ENCODE measurements around the gene SLC34A1.

SLC34A1 gene

DNA sequence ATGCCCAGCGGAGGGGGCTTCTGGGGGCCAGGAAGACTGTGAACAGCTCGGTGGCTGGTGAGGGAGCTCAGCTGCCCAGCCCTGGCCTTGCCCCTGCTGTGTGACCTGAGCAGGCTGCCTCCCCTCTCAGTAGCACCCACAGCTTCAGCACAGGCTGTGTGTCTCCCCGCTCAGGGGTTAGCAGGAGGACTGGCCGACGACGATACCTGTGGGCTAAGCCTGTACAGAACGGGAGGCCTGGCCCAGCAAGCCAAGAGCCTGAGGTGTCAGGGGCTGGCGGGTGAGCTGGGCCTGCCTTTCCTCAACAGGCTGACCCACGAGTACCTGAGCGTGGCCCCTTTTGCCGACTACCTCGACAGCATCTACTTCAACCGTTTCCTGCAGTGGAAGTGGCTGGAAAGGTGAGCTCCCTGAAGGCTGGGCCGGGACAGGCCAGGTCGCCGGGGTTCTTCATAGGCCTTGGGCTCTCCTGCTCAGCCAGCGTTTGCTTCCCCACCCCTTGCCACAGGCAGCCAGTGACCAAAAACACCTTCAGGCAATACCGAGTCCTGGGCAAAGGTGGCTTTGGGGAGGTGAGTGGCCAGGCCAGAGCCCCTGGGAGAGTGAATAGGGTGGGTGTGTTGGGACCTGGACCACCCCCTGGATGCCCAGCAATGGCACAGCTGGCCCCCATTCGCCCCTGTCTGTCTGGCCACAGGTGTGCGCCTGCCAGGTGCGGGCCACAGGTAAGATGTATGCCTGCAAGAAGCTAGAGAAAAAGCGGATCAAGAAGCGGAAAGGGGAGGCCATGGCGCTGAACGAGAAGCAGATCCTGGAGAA, 48.8 kb downstream of the SLC34A1 start:
- DNase-seq = no peak

DNA sequence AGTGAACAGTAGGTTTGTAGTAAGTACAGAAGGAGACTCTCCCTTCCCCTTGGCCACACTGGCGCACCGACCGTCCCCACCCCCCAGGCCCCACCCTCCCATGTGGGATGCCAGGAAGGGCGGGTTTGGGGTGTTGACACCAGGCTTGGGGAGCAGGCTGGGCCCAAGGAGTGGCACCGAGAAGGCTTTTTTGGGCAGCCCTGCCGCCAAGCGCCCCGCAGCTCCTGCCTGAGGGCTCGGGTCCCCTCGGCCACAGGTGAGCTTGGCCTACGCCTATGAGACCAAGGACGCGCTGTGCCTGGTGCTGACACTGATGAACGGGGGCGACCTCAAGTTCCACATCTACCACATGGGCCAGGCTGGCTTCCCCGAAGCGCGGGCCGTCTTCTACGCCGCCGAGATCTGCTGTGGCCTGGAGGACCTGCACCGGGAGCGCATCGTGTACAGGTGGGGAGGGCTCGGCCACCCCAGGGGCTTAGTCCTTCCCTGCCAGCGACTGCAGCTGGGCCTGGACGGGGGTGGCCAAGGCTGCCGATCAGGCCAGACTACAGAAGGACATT, 49.5 kb downstream of the SLC34A1 start:
- no peak for DNase-seq

DNA sequence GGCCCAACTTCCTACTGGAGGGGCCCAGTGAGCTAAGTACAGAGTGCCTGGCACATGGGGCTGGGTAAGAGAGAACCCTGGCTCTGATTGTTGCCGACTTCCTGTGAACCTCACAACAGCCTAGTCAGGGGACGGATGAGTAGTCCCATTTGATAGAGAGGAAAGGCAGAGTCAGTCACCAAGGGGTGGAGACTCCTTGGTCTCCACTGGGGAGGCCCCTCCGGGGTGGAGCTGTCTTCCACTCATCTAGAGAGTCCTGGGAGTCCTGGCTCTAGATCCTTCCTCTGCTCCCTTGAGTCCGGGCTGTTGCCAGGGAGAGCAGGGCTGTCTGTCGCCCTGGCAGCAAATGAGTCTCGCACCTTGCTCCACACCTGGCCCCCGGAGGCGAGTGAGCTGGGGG, 50.2 kb downstream of the SLC34A1 start:
- DNase-seq = no peak

DNA sequence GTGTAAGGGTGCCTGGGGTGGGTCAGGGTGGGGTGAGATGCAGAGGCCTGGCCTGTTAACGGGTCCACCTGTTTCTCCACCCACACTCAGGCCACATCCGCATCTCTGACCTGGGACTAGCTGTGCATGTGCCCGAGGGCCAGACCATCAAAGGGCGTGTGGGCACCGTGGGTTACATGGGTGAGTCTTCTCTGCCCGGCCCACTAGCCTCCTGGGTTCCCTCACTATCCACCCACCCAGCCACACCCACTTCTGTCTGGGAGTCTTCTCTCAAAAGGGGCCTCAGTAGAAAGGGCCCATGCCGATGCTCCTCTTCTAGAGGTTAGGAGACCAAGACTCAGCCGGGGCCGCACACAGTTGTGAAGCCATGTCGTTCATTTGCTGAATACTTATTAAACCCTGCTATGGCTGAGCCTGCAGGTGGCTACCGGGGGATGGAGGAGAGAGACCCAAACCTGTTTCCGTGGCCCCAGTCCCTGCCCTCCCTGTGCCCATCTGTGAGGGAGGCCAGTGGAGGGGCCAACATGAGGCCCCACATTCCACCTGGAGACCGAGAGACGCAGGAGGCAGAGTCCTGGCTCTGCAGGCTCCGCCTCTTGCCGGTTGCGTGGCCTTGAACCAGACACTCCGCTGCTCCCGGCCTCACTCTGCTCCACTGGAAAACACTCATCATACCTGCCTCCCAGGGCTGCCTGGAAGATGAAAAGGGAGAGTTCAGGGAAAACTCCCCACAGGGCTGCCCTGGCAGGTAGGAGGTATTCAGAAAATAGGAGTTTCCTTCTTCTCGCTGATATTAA, 50.9 kb downstream of the SLC34A1 start:
- no peak for DNase-seq

DNA sequence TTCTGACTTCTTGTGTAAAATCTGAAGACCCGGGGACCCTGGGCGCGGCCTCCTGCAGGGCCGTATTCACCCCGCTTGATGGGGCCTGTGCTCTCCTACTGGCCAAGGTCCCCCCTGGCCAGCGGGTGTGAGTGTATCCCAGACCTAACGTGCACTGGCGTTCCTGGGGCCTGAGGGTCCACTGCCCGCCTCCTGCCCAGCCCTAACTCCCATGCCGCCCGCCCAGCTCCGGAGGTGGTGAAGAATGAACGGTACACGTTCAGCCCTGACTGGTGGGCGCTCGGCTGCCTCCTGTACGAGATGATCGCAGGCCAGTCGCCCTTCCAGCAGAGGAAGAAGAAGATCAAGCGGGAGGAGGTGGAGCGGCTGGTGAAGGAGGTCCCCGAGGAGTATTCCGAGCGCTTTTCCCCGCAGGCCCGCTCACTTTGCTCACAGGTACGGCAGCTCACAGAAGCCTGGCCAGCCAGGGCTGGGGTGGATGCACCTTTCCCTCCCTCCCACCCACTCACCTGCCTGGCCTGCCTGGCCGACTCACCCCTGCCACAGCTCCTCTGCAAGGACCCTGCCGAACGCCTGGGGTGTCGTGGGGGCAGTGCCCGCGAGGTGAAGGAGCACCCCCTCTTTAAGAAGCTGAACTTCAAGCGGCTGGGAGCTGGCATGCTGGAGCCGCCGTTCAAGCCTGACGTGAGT, 51.8 kb downstream of the SLC34A1 start:
- DNase-seq = no peak

DNA sequence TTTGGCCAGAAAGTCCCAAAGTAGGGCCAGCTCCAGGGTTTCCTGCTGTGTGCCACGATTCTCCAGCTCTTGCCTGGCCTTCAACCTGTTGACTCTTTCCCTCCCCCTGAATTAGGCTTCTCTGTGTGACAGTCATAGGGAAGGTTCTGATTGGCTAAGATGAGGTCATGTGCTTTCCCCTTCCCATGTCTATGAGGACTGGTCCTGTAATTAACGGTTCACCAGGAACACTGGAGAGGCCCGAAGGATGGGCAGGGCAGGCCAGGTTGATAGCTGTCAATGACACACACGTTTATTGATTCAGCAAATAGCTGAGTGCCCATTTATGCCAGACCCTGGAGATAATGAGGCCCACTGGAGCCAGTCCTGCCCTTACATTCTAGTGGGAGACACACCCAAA, 53.4 kb downstream of the SLC34A1 start:
- DNase-seq = no peak

DNA sequence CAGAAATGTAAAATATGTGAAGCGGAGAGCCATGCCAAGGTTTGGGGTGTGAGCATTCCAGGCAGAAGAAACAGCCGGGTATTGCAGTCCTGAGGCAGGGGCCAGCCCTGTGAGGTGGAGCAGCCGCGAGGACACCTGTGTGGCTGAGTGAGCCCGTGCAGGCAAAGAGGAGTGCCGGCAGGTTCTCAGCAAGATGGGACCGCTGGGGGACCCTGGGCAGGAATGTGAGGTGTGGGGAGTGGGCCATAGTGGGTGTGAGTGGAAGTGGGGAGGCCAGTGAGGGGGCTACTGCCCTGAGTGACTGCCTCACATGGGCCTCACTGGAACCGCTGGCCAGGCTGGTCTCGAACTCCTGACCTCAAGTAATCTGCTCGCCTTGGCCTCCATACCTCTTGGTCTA, 54.2 kb downstream of the SLC34A1 start:
- no peak for DNase-seq

DNA sequence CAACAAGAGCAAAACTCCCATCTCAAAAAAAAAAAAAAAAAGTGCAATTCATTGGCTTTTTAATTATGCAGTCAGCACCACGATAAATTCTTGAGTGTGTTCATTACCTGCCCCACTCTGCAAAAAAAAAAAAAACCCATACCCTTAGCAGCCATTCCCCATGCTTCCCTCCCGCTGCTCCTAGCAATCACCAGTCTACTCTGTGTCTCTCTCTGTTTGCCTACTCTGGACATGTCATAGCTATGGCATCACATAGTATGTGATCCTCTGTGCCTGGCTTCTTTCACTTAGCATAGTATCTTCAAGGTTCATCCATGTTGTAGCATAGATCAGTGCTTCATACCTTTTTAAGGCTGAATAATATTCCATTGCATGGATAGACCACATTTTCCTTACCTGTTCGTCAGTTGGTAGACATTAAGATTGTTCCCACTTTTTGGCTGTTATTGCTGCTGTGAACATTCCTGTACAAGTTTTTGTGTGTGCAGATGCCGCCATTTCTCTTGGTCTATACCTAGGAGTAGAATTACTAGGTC, 55.4 kb downstream of the SLC34A1 start:
- no peak for DNase-seq

DNA sequence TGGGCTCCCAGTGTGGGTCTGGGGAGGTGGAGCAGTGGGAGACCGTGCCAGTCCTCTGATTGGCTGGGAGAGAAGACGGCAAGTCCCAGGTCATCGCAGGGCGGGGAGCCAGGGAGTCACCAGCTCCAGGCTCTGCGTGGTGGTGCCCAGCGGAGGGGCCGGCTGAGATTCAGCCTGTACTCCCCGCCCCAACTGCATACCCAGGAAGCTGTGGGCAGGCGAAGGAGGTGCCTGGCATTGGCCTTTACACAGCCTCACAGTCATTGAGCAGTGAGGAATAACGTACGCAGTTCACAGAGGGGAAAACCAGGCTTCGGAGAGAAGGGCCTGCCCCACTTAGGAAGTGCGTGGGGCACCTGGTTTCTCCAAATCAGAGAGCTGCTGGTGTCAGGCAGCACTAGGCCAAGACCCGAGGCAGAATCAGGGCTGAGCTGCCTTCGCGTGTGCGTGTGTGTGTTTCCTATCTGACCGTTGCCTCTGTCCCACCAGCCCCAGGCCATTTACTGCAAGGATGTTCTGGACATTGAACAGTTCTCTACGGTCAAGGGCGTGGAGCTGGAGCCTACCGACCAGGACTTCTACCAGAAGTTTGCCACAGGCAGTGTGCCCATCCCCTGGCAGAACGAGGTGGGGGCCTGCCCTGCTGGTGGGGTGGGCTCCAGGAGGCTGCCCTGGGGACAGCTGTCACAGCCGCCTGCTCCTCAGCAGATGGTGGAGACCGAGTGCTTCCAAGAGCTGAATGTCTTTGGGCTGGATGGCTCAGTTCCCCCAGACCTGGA, 56.2 kb downstream of the SLC34A1 start:
- no peak for DNase-seq

DNA sequence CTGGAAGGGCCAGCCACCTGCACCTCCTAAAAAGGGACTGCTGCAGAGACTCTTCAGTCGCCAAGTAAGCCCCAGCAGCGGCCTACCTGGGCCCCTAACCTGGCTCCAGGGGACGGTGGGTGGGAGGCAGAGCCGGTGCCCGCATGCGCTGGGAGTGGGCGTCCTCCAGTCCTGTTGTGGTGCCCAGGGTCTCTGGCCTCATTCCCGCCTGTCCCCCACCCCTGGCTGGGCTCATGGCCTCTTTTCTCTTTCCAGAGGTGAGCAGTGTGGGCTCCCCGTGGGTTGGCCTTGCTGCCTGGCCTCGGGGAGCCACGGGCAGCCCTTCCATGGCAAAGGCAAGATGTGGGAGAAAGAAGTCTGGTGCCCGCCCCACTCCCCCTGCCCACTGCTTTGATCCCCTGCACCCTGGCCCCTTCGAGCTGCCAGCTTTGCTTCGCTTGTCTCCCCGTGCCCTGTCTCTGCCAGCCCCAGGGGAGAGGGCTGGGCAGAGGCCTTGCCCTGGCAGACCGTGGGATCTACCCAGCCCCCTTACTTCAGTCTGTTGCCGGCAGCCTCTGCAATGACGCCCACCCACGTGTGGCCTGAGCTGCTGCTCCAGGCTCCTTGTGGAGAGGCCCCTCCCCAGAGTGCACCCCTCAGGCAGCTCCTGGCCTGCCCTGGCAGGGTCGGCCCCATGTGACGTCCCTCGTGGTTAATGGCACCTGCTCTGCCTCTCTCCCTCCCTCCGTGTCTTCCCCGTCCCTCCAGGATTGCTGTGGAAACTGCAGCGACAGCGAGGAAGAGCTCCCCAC, 57.0 kb downstream of the SLC34A1 start:
- no peak for DNase-seq

DNA sequence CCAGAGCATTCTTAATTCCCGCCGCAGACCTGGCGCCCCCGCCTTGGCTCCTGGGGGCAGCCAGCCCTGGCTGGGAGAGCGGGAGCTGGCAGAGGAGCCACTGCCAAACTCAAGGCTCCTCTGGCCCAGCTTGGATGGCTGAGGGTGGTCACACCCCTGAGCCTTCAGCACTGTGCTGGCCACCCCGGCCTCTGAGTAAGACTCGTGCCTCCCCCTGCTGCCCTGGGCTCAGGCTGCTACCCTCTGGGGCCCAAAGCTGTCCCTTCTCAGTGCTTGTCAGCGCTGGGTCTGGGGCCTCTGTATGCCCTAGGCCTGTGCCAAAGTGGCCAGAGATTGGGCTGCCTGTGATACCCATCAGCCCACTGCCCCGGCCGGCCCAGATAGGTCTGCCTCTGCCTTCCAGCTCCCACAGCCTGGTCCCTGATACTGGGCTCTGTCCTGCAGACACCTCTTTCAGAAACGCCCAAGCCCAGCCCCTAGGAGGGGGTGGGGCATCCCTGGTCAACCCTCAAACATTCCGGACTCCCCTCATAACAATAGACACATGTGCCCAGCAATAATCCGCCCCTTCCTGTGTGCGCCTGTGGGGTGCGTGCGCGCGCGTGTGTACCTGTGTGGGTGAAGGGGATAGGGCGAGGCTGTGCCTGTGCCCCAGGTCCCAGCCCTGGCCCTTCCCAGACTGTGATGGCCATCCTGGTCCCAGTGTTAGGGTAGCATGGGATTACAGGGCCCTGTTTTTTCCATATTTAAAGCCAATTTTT, 58.0 kb downstream of the SLC34A1 start:
- no peak for DNase-seq

DNA sequence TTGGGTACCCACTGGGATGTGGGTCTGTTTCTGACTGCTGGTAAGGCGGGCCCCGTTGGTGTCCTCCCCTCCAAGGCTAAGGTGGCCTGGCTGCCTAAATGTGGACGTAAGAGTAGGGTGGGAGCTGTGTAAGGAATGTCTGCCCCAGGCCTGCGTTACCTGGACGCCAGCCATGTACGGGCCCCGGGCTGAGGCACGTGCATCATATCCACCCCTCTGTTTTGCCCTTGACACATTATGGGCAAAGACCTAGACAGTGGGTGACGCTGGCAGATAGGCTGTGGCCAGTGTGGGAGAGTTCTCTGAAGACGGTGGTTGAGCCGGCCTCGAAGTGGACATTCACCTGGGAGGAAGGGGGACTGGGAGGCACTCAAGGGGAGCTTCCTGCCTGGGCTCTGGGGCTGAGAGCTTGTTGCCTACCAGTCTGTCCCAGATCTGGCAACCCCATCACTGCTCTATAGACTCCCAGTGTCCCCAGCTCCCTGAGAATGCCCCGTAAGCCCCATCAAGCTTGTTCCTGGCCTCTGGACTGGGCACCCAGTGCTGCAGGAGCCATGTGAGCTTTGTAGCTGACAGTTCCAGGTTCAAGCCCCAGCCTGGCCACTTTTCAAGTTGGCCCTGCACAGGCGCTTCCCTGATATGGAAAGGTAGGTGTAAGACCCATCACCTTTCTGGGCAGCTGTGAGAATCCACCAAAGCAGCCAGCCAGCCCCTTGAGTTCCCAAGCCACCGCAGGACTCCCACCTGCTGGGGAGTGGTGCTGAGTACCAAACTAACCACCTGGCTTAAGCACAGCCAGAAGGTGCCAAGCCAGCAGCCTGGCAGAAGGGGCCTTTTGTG, 59.1 kb downstream of the SLC34A1 start:
- no peak for DNase-seq

DNA sequence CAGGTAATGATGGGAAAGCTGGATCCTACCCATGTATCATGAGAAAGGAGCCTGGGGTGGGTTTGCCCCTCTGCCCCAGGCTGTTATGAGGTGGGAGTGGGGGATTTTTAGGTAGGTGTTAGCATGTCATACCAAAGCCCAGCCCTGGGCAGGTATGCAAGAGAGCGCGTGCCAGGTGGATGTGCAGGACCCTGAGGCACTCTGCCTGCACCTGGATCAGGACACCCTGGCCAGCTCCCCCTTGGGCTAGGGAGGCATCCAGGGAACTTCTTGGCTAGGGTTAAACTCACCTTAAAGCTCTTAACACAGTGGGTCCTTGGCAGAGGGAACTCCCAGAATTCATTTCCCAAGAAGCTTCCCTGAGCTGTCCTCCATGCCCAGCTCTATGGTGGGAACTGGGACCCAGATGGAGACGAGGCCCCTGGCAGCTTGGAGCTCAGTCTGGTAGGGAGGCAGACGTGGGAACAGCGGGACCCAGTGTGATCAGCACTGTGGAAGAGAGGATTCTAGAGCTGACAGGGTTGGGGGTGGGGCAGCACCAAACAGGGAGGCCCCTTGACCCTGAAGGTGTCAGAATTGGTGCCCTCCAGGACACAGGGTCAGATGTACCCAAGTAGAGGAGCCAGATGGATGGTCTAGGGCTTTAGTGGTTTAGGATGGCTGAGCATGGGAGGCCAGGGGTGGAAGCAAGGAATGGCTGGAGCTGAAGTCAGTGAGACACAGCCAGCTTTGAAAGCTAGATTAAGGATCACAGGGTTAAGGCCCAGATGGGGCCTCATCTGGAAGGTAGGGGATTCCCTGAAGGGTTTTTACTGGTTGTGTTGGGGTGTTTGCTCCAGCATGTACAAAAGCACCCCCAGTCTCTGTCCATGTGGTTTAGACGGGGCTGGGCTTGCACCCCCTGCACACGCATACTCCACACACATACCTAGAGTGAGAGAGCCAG, 60.1 kb downstream of the SLC34A1 start:
- no peak for DNase-seq

DNA sequence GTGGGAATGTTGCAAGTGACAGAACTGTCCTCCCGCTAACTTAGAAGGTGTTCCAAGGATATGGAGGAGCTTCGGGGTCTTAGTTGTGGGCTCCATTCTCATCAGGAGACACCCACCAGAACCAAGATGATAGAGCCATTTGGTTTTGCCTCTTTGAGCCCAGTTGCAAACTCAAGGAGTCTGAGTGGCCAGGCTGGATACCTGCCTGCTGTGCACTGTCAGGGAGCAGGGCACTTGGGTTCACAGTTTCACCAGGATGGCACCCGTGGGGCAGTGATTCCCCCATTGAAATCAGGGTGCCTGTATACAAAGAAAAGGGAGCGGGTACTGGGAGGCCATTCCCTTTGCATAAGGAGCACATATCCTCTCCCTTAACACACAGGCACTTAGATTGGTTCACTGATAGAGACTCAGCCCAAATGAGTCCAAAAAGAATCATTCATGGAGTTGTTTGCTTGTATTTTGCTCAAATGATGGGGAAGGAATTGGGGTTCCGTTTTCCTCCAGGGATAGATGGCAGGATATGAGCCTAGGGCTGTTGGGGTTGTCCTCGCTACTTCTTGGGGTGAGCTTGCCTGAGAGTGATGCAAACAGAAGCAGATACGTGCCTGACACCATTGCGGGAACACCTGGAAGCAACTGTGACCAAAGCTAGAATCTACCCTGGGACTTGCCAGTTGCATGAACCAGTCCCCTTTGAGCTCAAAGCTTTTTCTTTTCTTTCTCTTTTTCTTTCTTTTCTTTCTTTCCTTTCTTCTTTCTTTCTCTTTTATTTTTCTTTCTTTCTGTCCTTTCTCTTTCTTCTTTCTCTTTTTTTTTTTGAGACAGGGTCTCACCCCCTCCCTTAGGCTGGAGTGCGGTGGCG, 61.0 kb downstream of the SLC34A1 start:
- DNase-seq = no peak

DNA sequence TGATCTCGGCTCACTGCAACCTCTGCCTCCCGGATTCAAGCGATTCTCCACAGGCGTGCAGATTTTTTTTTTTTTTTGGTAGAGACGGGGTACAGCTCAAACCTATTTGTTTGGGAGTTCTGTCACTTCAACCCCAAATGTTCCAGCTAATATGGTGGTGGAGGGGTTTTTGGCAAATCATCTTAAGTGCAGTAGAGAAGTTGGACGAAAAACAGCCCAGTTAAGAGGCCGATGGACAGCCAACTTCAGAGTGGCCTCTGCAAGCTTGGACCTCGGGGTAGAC, 61.6 kb downstream of the SLC34A1 start:
- no peak for DNase-seq

DNA sequence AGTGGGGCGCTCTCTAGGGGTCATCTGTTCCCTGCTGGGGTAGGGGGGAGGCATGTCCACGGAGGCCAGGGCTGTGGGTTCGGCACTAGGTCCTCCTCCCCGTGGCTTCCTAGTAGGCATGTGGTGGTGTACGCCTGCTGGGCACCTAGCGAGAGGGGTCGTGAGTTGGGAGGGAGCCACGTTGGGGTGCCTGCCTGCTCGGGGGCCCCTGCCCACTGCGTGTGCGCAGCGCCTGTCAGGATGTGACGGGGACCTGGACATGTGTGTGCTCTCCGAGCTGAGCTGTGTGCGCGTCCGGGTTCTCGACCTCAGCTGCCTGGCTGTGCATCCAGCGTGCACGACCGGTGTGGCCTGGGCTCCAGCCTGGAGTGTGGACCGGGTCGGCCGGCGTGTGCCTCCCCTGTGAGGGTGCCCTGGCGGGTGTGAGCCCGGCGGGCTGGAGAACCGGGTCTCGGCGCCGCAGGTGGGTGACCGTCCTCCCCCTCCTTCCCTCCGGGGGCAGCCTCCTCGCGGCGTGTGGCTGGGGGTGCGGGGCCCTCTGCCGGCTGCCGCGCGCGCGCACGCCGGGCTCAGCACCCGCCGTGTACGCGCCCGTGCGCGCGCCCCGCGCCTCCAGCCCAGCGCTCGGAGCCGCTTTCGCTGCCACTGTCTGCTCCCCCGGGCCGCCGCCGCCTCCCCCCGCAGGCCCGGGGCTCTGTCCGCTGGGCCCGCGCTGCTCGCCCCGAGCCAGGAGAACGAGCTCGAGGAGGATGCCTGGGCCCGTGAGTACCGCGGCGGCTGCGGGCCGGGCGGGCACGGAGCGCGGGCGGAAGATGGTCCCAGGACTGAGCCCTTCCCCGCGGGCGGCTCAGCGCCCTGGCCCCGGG, 62.2 kb downstream of the SLC34A1 start, which contains the start of gene PRR7:
Gene PRR7, plus strand, starts transcription at position 615 of the 866 bp plus-strand sequence. CDS start 8,254 bp downstream, outside the sequence.
- DNase-seq = peak; percentile 73

All from EL (cell line).